Activated T-helper 17 cell treated with anti-CD3 and anti-CD28 coated beads, Interleukin-2, amount 50 U/mL, for 72 hours (primary cell): ENCODE measurements around the gene OR6P1. TPM values are rescaled to one million over a fixed set of nuclear protein-coding genes. Genes with fewer than 3 reads are reported as not detected.

Experiments
- ATAC-seq: fragments of 150-1000 bp; cut with Tn5 transposase; replicated peaks from 2 replicates; pipeline ENCODE4 v1.10.0; 2021; ENCODE audit warnings: mild to moderate bottlenecking, moderate library complexity
- H3K27ac Mint-ChIP-seq: one replicate; pipeline ENCODE4 v1.8.0; 2022; ENCODE audit warnings: mixed read lengths
- H3K27me3 Mint-ChIP-seq: one replicate; pipeline ENCODE4 v1.8.0; 2022; ENCODE audit warnings: mixed read lengths
- H3K36me3 Mint-ChIP-seq: one replicate; pipeline ENCODE4 v1.8.0; 2022; ENCODE audit warnings: low read depth, mild to moderate bottlenecking, mixed read lengths
- H3K4me1 Mint-ChIP-seq: one replicate; pipeline ENCODE4 v1.8.0; 2022; ENCODE audit warnings: mixed read lengths
- H3K4me3 Mint-ChIP-seq: one replicate; pipeline ENCODE4 v1.8.0; 2022; ENCODE audit warnings: mild to moderate bottlenecking, mixed read lengths
- H3K9me3 Mint-ChIP-seq: one replicate; pipeline ENCODE4 v1.8.0; 2022; ENCODE audit warnings: mixed read lengths
- total RNA-seq, 2 donors: library from RNA; stranded (reverse); gene quantifications; one replicate each; pipeline ENCODE4 v1.2.3, GENCODE V29; 2022

The OR6P1 gene
- total RNA-seq, result not detected

DNA sequence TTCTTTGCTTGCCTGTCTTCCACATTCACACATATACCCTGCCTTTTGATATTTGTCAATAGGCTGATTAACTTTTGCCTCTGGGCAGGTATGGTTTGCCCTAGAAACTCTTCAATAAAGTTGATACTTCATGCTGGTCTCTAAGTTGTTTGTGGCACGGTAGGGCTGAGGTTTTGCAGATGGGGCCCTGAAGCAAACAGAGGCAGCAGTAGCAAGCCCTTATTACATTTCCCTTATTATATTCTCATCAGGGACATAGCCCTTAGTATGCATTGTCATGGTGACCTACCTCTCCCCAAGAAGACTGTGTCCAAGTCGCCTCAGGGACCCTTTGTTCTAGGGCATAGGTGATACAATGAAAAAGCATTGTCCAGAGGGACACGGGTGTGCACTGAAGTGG lies at the start of gene OR6P1:
Gene OR6P1, minus strand, starts transcription at position 101 of the 400 bp plus-strand sequence. CDS start 6,976 bp downstream, outside the sequence.
- H3K9me3 Mint-ChIP-seq, result no peaks in the 10 kb centered on the region
- no peak within 1 kb of the TSS for H3K4me3 Mint-ChIP-seq
- H3K27ac Mint-ChIP-seq, result no peak within 1 kb of the TSS
- H3K36me3 Mint-ChIP-seq, result no peaks in the 10 kb centered on the region
- no peaks in the 10 kb centered on the region for H3K4me1 Mint-ChIP-seq
- ATAC-seq, result no peak
- H3K27me3 Mint-ChIP-seq, result peaks cover 26% of the 10 kb centered on the region

DNA sequence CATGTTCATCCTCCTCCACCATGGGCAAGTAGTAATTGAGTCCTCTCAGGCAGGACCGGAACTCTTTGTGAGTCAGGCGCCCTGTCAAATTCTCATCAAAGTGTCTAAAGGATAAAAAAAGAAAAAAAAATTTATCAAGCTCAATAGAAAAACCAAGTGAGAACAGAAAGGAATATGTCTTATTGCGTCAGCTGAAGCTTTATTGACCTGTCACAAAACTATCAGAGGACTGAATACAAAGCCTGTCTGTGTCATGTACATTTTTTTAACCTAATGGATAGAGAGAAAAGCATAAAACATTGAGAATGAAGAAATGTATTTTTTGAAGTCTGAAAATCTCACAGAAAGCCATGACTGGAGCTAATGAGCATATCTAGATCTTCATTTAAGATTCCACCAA lies 43.4 kb upstream of the OR6P1 start:
- H3K27me3 Mint-ChIP-seq, result peaks cover 12% of the 10 kb centered on the region
- ATAC-seq, result no peak
- H3K27ac Mint-ChIP-seq, result no peak overlapping the region
- no peaks in the 10 kb centered on the region for H3K9me3 Mint-ChIP-seq
- no peak overlapping the region for H3K4me3 Mint-ChIP-seq
- no peaks in the 10 kb centered on the region for H3K4me1 Mint-ChIP-seq
- H3K36me3 Mint-ChIP-seq, result no peaks in the 10 kb centered on the region

DNA sequence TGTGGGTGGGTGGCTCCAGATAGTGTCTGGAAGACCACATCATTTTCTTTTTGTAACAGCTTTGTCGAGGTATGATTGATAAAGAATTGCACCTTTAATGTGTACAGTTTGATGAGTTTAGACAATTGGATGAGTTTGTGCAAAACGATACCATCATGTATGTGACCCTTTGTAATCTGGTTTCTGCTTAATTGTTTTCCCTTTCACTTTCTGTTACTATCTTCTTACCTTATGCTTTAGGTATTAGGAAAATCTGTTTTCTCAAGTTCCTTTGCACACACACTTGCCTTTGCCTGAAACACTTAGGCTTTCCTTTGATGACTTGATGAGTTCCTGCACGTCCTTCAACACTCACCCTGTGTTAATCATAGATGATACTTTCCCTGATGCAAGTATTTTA lies 41.5 kb upstream of the OR6P1 start:
- no peak for ATAC-seq
- Mint-ChIP-seq H3K4me3 (no peak overlapping the region), H3K4me1 (no peaks in the 10 kb centered on the region), H3K27me3 (peaks cover 3% of the 10 kb centered on the region), H3K36me3 (no peaks in the 10 kb centered on the region), H3K9me3 (no peaks in the 10 kb centered on the region), H3K27ac (no peak overlapping the region)

DNA sequence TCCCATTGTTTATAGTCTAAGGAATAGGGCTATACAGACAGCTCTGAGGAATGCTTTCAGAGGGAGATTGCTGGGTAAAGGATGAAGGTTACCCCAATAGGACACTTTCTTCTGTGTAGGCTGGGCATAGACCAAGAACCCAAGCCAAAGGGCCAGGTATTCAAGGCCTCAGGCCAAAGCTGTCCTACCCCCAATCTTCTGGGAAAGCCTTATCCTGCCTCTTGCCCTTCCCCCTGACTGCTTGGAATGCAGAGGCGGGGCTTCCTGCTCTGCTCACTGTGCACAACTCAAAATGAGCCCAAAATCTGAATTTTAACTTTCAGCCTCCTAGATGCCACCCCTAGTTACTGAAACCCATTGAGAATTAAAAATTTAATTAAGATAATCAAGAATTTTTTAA lies 36.9 kb upstream of the OR6P1 start:
- Mint-ChIP-seq H3K27ac (no peak overlapping the region), H3K4me1 (no peaks in the 10 kb centered on the region), H3K4me3 (no peak overlapping the region), H3K9me3 (no peaks in the 10 kb centered on the region), H3K27me3 (no peaks in the 10 kb centered on the region), H3K36me3 (no peaks in the 10 kb centered on the region)
- ATAC-seq, result no peak

DNA sequence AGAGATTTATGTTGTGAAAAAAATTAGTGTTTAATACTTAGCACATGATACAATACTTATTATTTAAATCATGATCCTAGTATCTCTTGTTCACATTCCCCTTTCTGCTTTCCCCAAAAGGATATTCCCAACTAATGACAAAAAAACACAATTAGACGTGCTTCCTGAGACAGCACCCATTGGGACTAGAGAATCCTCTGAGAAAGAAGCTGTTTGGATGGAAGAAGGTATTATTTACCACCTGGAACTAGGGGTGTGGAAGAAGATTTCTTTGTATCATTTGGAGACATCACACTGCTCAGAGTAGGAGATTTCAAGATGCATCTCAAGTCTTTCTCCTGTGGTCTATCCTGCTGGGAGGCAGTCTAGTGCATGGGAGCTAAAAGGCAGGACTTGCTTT lies 34.6 kb upstream of the OR6P1 start, which contains the start of gene OR10Z1:
Gene OR10Z1, plus strand, starts transcription at position 301 of the 400 bp plus-strand sequence. CDS start 1,171 bp downstream, outside the sequence.
- ATAC-seq, result no peak
- no peaks in the 10 kb centered on the region for H3K27me3 Mint-ChIP-seq
- H3K36me3 Mint-ChIP-seq, result no peaks in the 10 kb centered on the region
- no peak within 1 kb of the TSS for H3K4me3 Mint-ChIP-seq
- no peaks in the 10 kb centered on the region for H3K9me3 Mint-ChIP-seq
- no peaks in the 10 kb centered on the region for H3K4me1 Mint-ChIP-seq
- H3K27ac Mint-ChIP-seq, result no peak within 1 kb of the TSS

DNA sequence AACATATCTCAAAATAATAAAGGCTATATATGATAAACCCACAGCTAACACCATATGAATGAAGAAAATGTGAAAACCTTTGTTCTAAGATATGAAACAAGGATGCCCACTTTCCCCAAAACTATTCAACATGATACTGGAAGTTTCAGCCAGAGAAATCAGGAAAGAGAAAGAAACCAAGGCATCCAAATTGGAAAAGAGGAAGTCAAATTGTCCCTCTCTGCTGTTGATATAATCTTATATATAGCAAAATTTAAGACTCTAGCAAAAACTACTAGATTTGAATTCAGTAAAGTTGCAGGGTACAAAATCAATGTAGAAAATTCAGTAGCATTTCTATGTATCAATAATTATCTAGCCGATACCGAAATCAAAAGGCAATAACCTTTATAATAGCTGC lies 30.4 kb upstream of the OR6P1 start:
- ATAC-seq, result no peak
- H3K9me3 Mint-ChIP-seq, result peaks cover 22% of the 10 kb centered on the region
- no peak overlapping the region for H3K27ac Mint-ChIP-seq
- no peaks in the 10 kb centered on the region for H3K36me3 Mint-ChIP-seq
- no peaks in the 10 kb centered on the region for H3K4me1 Mint-ChIP-seq
- no peak overlapping the region for H3K4me3 Mint-ChIP-seq
- H3K27me3 Mint-ChIP-seq, result peaks cover 6% of the 10 kb centered on the region

- H3K27ac Mint-ChIP-seq, result no peak overlapping the region
- peaks cover 8% of the 10 kb centered on the region for H3K9me3 Mint-ChIP-seq
Observed at GRCh38 chr1:158586942-158587341, 16.6 kb upstream of the OR6P1 start.

GRCh38 chr1:158583962-158584361 lies 13.6 kb upstream of the OR6P1 start:
- Mint-ChIP-seq H3K4me1 (no peaks in the 10 kb centered on the region), H3K27ac (no peak overlapping the region), H3K27me3 (peaks cover 20% of the 10 kb centered on the region), H3K4me3 (no peak overlapping the region), H3K9me3 (peaks cover 6% of the 10 kb centered on the region), H3K36me3 (no peaks in the 10 kb centered on the region)
- no peak for ATAC-seq

More at GRCh38 chr1:158586942-158587341, 16.6 kb upstream of the OR6P1 start:
- Mint-ChIP-seq H3K4me1 (no peaks in the 10 kb centered on the region), H3K36me3 (no peaks in the 10 kb centered on the region), H3K27me3 (peaks cover 18% of the 10 kb centered on the region), H3K4me3 (no peak overlapping the region)
- no peak for ATAC-seq

- H3K9me3 Mint-ChIP-seq, result no peaks in the 10 kb centered on the region
- no peaks in the 10 kb centered on the region for H3K36me3 Mint-ChIP-seq
- no peak within 1 kb of the TSS for H3K27ac Mint-ChIP-seq
- peaks cover 24% of the 10 kb centered on the region for H3K27me3 Mint-ChIP-seq
- no peak for ATAC-seq
- no peak within 1 kb of the TSS for H3K4me3 Mint-ChIP-seq
- H3K4me1 Mint-ChIP-seq, result no peaks in the 10 kb centered on the region
Observed at GRCh38 chr1:158579733-158580132, 9.4 kb upstream of the OR6P1 start, which contains the start of gene OR10X1. TSS of gene OR10X1 (minus strand) at chr1:158579899. CDS start at chr1:158579899, 0 bp downstream.

DNA sequence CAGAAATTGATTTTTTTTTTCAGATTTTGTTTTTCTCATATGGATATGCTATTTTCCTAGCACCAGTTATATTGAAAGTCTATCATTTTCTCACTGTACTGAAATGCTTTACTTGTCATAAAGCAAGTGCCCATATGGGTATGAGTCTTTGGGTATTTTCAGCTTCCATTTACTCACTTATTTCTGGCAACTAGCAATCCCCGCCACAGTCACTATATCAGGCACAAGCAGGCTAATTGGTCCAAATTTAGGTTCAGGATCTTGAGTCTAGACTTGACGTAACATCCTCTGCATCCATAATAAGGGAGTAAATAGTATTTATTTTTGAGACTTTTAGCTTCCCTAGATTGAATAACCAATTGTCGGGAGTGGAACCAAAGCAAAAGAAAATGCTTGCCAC lies 7.2 kb upstream of the OR6P1 start:
- Mint-ChIP-seq H3K4me3 (no peak overlapping the region), H3K4me1 (no peaks in the 10 kb centered on the region), H3K27ac (no peak overlapping the region), H3K36me3 (no peaks in the 10 kb centered on the region), H3K27me3 (peaks cover 23% of the 10 kb centered on the region), H3K9me3 (no peaks in the 10 kb centered on the region)
- ATAC-seq, result no peak

DNA sequence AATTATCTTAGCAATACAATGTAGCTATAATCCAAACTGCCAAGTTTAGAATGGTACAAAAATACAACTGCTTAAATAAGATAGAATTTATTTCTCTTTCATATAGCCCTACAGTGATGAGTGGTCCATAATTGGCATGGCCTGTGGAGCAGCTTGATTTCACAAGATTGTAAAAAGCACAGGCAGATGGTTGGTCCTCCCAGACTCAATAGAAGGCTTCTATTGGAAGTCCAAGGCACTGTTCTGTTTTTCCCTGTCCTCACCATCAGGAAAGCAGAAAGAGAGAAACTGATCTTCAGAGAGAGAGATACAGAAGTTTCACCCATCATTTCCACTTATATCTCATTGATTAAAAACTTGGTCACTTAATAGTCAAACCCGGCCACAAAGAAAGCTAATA lies 1.8 kb upstream of the OR6P1 start:
- Mint-ChIP-seq H3K4me3 (no peak overlapping the region), H3K9me3 (no peaks in the 10 kb centered on the region), H3K27ac (no peak overlapping the region), H3K27me3 (peaks cover 26% of the 10 kb centered on the region), H3K36me3 (no peaks in the 10 kb centered on the region), H3K4me1 (no peaks in the 10 kb centered on the region)
- no peak for ATAC-seq

DNA sequence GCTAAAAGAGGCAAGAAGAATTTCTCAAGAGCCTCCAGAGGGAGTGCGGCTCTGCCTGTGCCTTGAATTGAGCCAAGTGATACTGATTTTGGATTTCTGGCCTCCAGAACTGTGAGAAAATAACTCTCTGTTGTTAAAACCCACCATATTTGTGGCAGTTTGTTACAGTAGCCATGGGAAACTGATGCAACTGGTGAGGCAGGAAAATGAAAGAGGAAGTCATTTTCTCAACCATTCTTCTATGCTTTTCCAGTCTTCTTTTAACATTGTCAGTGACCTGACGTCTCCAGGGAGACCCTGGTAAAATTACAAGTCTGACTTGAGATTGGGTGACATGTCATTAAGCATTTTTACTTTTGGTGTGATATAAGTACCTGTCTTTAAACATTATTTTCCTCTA lies 5.8 kb downstream of the OR6P1 start:
- Mint-ChIP-seq H3K36me3 (no peaks in the 10 kb centered on the region), H3K4me1 (no peaks in the 10 kb centered on the region), H3K4me3 (no peak overlapping the region), H3K9me3 (no peaks in the 10 kb centered on the region), H3K27ac (no peak overlapping the region), H3K27me3 (peaks cover 19% of the 10 kb centered on the region)
- ATAC-seq, result no peak

DNA sequence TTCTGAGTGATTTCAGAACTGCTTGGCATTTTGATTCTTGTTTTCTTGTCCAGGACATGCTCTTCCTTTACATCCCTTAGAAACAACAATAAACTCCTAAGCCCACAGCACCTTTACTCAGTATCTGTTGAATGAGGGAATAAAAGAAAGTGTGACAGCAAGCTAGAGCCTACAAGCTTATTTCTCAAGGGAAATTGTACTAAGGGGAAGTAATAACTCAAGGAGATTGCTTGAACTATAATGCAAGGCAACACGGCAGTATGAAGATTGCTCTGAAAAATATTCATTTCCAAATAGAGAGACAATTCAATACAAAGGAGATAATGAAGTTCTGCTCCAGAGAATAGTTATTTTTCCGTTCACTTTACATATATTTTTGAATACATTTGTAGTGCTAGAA lies 6.5 kb downstream of the OR6P1 start:
- no peaks in the 10 kb centered on the region for H3K36me3 Mint-ChIP-seq
- H3K4me1 Mint-ChIP-seq, result no peaks in the 10 kb centered on the region
- no peak for ATAC-seq
- no peaks in the 10 kb centered on the region for H3K9me3 Mint-ChIP-seq
- H3K4me3 Mint-ChIP-seq, result no peak overlapping the region
- no peak overlapping the region for H3K27ac Mint-ChIP-seq
- H3K27me3 Mint-ChIP-seq, result peaks cover 19% of the 10 kb centered on the region

DNA sequence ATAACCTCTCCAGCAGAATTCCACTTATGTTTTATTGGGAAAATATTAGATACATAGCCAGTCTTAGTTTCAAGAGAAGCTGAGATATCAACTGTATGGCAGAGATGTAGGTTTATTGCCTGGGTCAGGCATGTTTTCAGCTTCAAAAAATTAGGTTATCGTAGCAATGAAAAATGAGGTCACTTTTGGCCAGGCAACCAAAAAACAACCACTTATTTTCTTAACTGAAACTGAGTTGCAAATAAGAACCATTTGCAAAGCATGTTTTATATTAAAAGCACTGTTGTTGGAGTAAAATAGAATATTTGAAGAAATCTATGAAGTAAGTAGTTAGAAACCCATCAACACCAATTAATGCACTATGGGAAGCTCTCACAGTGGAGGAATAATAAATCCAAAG lies 10.7 kb downstream of the OR6P1 start:
- H3K36me3 Mint-ChIP-seq, result no peaks in the 10 kb centered on the region
- no peak for ATAC-seq
- H3K27ac Mint-ChIP-seq, result no peak overlapping the region
- H3K9me3 Mint-ChIP-seq, result no peaks in the 10 kb centered on the region
- no peak overlapping the region for H3K4me3 Mint-ChIP-seq
- peaks cover 19% of the 10 kb centered on the region for H3K27me3 Mint-ChIP-seq
- H3K4me1 Mint-ChIP-seq, result no peaks in the 10 kb centered on the region

DNA sequence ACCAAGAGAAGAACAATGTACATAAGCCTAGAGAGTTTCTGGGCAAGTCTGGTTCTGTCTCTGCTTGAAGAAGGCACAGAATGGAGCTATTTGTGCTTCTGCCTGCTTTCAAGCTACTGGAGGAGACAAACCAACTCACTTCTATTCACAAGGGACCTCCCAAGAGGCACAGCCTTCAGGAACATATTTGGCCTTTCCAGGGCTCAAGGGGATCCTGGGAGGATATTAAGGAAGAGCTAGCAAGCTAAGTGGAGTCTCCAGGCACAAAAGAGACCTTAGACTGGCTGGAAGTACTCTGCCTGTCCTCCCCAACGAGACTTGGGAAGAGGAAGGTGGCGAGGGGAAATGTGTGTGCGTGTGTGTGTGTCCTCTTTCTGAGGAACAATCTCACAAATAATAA lies 16.0 kb downstream of the OR6P1 start, which contains the start of gene OR6Y1:
Gene OR6Y1, minus strand, starts transcription at position 54 of the 400 bp plus-strand sequence. CDS start 6,300 bp downstream, outside the sequence.
- ATAC-seq, result no peak
- Mint-ChIP-seq H3K9me3 (no peaks in the 10 kb centered on the region), H3K4me1 (no peaks in the 10 kb centered on the region), H3K27me3 (peaks cover 15% of the 10 kb centered on the region), H3K36me3 (no peaks in the 10 kb centered on the region), H3K27ac (no peak within 1 kb of the TSS), H3K4me3 (no peak within 1 kb of the TSS)

DNA sequence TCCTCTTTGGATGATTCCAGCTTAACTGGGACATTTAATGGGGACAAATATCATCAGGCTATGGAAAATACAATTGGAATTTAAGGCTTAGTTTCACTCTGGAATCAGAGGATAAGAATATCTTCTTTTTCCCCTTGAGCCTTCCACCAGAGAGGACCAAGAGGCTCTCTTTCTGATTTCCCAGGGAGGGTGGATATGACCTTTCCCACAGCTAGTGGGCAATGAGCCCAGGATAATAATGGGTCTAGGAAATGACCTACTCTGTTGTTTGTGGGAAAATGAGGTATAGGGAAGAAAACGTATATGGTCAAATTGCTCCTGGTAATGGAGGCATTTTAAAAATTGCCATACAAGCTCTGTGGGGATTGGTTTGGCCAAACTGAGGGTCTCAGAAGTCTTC lies 18.1 kb downstream of the OR6P1 start:
- ATAC-seq, result no peak
- Mint-ChIP-seq H3K36me3 (no peaks in the 10 kb centered on the region), H3K27ac (no peak overlapping the region), H3K27me3 (peaks cover 22% of the 10 kb centered on the region), H3K4me3 (no peak overlapping the region), H3K4me1 (no peaks in the 10 kb centered on the region), H3K9me3 (no peaks in the 10 kb centered on the region)
